GM18873 (cell line): Measurements from ENCODE around the gene PDE6D.

Source experiments
- ATAC-seq: cut with Tn5 transposase; IDR thresholded peaks from one replicate; pipeline ENCODE4 v1.9.1; 2021; ENCODE audit warnings: mild to moderate bottlenecking, moderate library complexity, moderate number of reproducible peaks; ENCODE audit not compliant: unreplicated experiment, low FRiP score

PDE6D gene

GRCh38 chr2:231780909-231781797 lies at the start of gene PDE6D:
PDE6D (minus strand) TSS chr2:231781282; CDS start chr2:231781114, 168 bp downstream.
- peak; percentile 88 for ATAC-seq

- no peak for ATAC-seq
Observed at GRCh38 chr2:231821908-231822307, 40.8 kb upstream of the PDE6D start.

GRCh38 chr2:231820786-231821303 lies 39.8 kb upstream of the PDE6D start:
- ATAC-seq: no peak

- ATAC-seq: no peak
Observed at GRCh38 chr2:231819447-231820042, 38.5 kb upstream of the PDE6D start.

GRCh38 chr2:231816327-231817026 lies 35.4 kb upstream of the PDE6D start:
- ATAC-seq: no peak

GRCh38 chr2:231810905-231811304 lies 29.8 kb upstream of the PDE6D start:
- no peak for ATAC-seq

- ATAC-seq: no peak
Observed at GRCh38 chr2:231807020-231807419, 25.9 kb upstream of the PDE6D start.

DNA sequence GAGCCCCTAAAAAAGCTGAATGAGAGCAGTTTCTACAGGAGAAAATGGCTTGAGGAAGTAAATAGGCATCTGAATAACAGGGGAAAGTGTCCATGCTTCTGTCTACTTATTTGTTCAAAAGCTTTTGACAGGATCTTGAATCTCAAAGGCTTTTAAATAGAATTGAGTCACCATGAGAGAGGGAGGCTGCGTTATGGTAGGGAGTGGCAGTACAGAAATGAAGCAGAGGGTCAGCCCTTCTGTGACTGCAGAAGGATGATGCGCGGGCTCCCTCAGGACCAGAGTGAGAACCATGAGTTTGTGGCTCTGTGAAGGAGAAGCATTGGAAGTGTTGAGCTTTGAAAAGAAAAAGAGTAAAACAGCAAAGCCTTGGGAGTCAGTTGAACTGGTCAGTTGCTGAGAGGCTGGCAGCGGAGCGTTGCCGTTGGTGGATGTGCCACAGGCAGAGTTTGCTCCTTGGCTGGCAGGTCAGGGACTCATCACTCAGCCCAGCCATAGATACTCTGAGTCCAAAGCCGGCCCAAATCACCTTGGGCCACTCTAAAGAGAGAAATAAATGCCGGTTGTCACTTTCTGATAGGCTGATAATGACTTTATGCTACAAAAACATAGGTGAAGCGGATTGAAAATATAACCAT lies 22.5 kb upstream of the PDE6D start:
- ATAC-seq: no peak

- ATAC-seq: no peak
Observed at GRCh38 chr2:231800493-231801091, 19.5 kb upstream of the PDE6D start.

DNA sequence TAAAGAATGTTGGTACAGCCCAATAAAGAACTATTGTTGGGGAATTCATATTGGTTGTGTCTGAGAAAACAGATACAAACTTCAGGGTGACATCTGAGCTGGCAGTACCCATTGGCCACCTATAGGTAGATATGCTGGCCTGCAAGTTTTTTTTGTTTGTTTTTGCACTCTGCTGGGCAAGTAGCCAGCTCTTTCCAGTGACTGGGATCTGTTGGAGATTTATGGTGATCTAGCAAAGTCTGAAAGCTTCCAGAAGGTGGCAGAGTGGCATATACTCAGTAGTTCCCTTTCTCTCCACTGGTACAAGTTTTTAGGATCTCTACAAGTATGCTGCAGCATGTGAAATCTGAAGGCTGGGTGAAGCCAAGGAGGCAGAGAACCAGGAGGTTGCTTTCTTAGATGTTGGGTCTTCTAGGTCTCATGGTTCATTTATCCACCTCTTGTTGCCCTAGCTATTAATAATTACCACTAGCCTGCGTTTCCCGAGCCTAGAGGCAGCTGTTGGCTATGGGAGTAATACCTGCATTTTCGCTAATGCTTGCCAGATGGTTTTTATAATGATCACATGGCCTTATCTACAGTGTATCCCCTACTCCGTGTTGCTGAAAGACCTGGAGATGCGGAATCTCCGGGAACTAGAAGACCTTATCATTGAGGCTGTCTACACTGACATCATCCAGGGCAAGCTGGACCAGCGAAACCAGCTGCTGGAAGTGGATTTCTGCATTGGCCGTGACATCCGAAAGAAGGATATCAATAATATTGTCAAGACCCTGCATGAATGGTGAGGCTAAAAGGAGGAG lies 14.6 kb upstream of the PDE6D start:
- no peak for ATAC-seq

GRCh38 chr2:231794383-231794782 lies 13.3 kb upstream of the PDE6D start:
- ATAC-seq: no peak

DNA sequence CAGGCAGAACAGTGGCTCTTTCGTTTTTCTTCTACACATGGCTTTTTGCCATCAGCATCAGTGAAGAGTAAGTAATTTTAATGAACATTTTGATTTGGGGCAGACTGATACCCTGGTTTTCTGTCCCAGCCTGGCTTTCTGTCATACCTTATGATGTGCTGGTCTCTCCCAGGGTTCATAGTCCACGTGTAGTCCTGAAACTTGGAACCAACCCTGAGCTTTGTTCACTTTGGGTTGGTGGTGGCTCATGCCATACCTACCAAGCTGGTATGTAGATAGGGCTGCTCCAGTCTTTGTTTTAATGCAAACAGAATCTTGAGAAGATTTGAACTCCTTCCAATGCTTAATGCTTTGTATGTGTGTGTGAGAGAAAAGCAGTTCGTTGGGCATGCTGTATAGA lies 10.0 kb upstream of the PDE6D start:
- ATAC-seq: no peak

DNA sequence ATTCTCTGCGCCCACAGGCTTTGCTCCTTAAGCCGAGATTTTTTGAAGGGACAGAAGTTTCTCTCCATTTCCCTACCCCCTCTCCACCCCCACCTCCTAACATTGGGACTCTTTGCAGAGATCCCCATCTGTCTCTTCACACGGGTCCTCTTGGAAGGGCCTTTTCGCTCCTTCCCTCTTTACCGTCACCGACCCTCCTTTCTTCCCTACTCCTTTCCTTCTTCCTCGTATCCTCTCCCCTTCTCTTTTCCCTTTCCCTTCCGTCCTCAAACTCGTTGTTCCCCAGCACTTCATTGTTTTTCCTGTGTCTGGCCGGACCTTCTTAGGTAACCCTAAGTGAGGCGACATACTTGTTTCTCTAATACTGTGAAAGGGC lies 5.8 kb upstream of the PDE6D start:
- no peak for ATAC-seq

- no peak for ATAC-seq
Observed at GRCh38 chr2:231786177-231786916, 5.3 kb upstream of the PDE6D start, which contains the start of gene COPS7B. COPS7B (plus strand) TSS chr2:231786445; CDS start chr2:231788571, 2,126 bp downstream.

GRCh38 chr2:231785822-231786176 lies 4.7 kb upstream of the PDE6D start:
- no peak for ATAC-seq

DNA sequence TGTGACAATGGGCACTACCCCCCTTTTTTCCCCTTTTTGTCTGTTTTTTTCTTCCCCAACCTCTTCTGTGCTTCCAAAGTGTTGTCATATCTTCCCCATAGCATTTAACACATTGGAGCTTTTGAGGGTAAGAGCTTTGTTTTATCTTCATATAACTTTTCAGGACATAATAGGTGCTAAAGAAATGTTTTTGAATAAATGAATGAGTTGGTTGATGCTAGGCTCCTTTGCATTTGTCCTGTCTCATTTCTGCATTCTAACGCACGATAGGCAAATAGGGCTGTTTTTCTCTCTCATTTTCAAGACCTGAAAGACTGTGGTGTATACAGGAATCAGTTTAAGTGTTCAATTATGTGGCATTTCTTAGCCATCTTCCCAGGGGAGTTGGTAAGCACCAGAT lies 4.3 kb upstream of the PDE6D start:
- ATAC-seq: no peak

GRCh38 chr2:231781798-231782726 lies 980 bp upstream of the PDE6D start:
- ATAC-seq: no peak
